Esophagus squamous epithelium (tissue), 4 donors: Measurements from ENCODE around the gene TEKT5.

ENCODE experiments used
- POLR2A ChIP-seq, 4 donors: fragments of 450-650 bp; IDR thresholded peaks; one replicate each; pipeline ENCODE4 v1.6.1; 2017; ENCODE audit warnings: antibody characterized with exemption in 4 of 4, mild to moderate bottlenecking in 4 of 4, moderate library complexity in 3 of 4
- TF ChIP-seq, protein P1 (sequence below), 6 experiments: fragments of 450-650 bp in 4 of 6; fragments of 200-600 bp in 2 of 6; sonication (generic) in 2 of 6; IDR thresholded peaks; one replicate each; pipeline ENCODE4 v1.5.1; 2016 to 2019; ENCODE audit warnings: antibody characterized with exemption in 6 of 6, mild to moderate bottlenecking in 4 of 6, moderate library complexity in 4 of 6

DNA sequence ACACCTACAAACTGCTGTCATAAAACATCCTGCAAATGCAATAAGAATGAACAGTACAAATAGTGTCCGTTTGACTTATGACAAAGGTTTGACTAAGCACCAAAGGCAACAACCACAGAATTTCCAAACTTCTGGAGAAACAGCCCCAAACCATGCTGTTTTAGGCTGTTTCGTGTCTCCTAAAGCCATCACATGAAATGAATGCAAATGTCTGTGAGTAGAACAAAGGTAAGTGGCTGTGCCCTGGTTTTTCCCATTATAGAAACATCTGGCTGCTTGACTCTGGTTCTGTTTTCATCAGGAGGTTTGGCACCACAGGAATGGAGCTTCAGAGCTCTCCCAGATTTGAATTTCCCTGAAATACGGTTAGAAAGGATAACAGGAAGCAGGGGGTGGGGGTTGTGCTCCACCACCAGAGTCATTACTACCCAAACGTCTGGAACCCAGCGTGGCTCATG lies 109.7 kb downstream of the TEKT5 start:
- TF ChIP-seq, protein P1, sequence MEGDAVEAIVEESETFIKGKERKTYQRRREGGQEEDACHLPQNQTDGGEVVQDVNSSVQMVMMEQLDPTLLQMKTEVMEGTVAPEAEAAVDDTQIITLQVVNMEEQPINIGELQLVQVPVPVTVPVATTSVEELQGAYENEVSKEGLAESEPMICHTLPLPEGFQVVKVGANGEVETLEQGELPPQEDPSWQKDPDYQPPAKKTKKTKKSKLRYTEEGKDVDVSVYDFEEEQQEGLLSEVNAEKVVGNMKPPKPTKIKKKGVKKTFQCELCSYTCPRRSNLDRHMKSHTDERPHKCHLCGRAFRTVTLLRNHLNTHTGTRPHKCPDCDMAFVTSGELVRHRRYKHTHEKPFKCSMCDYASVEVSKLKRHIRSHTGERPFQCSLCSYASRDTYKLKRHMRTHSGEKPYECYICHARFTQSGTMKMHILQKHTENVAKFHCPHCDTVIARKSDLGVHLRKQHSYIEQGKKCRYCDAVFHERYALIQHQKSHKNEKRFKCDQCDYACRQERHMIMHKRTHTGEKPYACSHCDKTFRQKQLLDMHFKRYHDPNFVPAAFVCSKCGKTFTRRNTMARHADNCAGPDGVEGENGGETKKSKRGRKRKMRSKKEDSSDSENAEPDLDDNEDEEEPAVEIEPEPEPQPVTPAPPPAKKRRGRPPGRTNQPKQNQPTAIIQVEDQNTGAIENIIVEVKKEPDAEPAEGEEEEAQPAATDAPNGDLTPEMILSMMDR (IDR thresholded peaks at IDR 0.05) = no peak
- TF ChIP-seq POLR2A (IDR thresholded peaks at IDR 0.05) = no peak
